HEK293T (cell line): ENCODE measurements around the gene WNT5A.

Experiments
- ARNT ChIP-seq: fragments of 450-650 bp; IDR thresholded peaks from 2 replicates; pipeline ENCODE4 v1.6.1; 2017; ENCODE audit warnings: mild to moderate bottlenecking
- BHLHE40 ChIP-seq: fragments of 450-650 bp; IDR thresholded peaks from 2 replicates; pipeline ENCODE4 v1.6.1; 2016; ENCODE audit warnings: mild to moderate bottlenecking, moderate library complexity, borderline replicate concordance
- ELF4 ChIP-seq: fragments of 450-650 bp; IDR thresholded peaks from 2 replicates; pipeline ENCODE4 v1.6.1; 2017; ENCODE audit warnings: antibody characterized with exemption
- FOXK2 ChIP-seq: fragments of 450-650 bp; IDR thresholded peaks from 2 replicates; pipeline ENCODE4 v1.6.1; 2016; ENCODE audit warnings: mild to moderate bottlenecking
- FOXM1 ChIP-seq: fragments of 450-650 bp; IDR thresholded peaks from 2 replicates; pipeline ENCODE4 v1.6.1; 2017; ENCODE audit warnings: mild to moderate bottlenecking, borderline replicate concordance
- HDGF ChIP-seq: fragments of 450-650 bp; IDR thresholded peaks from 2 replicates; pipeline ENCODE4 v1.6.1; 2017; ENCODE audit warnings: antibody characterized with exemption, borderline replicate concordance
- LEF1 ChIP-seq: fragments of 450-650 bp; IDR thresholded peaks from 2 replicates; pipeline ENCODE4 v1.6.1; 2017; ENCODE audit warnings: mild to moderate bottlenecking, borderline replicate concordance
- SP1 ChIP-seq: fragments of 450-650 bp; IDR thresholded peaks from 2 replicates; pipeline ENCODE4 v1.6.1; 2017
- SUZ12 ChIP-seq: fragments of 450-650 bp; IDR thresholded peaks from 2 replicates; pipeline ENCODE4 v1.6.1; 2016; ENCODE audit warnings: mild to moderate bottlenecking
- TARDBP ChIP-seq: fragments of 450-650 bp; IDR thresholded peaks from 2 replicates; pipeline ENCODE4 v1.6.1; 2016
- ZNF384 ChIP-seq: fragments of 450-650 bp; IDR thresholded peaks from 2 replicates; pipeline ENCODE4 v1.6.1; 2016
- TF ChIP-seq, protein P1 (sequence below): fragments of 450-650 bp; IDR thresholded peaks from 2 replicates; pipeline ENCODE4 v1.6.1; 2016

DNA sequence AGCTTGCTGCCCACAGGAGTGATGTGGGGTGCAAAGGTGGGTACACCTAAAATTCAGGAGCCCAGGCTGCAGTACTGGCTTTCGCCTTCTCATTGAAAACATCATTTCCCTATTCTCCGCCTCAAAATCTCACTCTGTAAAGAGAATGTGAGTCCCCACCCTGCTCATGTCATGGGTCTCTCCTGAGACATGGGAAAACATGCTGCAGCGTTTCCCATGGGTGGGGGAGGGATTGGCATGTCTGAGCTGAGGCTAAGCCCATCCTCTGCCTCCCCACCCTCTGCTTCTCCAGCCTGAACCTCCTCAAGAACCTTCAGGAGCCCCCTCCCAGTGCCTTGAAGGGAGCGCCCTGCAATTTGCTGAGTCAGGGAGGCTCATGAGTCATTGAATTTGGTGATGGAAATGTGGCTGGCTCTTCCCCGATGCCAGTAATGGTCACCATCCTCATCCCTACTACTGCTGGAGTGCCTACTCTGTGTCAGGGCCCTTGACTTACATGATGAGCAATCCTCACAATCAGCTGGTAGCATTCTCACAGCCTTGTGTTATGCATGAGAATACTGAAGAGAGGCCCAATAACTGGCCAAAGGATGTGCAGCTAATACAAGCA, 28.8 kb downstream of the WNT5A start:
- TF ChIP-seq ARNT, result no peak
- no peak for TF ChIP-seq BHLHE40
- TF ChIP-seq TARDBP, result no peak
- TF ChIP-seq, protein P1, sequence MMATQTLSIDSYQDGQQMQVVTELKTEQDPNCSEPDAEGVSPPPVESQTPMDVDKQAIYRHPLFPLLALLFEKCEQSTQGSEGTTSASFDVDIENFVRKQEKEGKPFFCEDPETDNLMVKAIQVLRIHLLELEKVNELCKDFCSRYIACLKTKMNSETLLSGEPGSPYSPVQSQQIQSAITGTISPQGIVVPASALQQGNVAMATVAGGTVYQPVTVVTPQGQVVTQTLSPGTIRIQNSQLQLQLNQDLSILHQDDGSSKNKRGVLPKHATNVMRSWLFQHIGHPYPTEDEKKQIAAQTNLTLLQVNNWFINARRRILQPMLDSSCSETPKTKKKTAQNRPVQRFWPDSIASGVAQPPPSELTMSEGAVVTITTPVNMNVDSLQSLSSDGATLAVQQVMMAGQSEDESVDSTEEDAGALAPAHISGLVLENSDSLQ, result no peak
- no peak for TF ChIP-seq FOXM1
- no peak for TF ChIP-seq ZNF384
- no peak for TF ChIP-seq SUZ12
- TF ChIP-seq HDGF, result no peak
- no peak for TF ChIP-seq ELF4
- no peak for TF ChIP-seq FOXK2
- no peak for TF ChIP-seq SP1
- no peak for TF ChIP-seq LEF1
